ENCODE results near the gene BRIX1.

The BRIX1 gene, protein sequence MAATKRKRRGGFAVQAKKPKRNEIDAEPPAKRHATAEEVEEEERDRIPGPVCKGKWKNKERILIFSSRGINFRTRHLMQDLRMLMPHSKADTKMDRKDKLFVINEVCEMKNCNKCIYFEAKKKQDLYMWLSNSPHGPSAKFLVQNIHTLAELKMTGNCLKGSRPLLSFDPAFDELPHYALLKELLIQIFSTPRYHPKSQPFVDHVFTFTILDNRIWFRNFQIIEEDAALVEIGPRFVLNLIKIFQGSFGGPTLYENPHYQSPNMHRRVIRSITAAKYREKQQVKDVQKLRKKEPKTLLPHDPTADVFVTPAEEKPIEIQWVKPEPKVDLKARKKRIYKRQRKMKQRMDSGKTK
- long read RNA-seq, donor 1, transcript BRIX1-201 (10 exons, 1,926 nt): major isoform, 22 of 38 reads
- long read RNA-seq, donor 1, partial matches to known transcripts: 13 of 38 reads
- long read RNA-seq, donor 1, other reads (novel, unspliced or antisense): 0 of 38 reads
- long read RNA-seq, donor 2, transcript BRIX1-201 (10 exons, 1,926 nt): major isoform, 14 of 21 reads
- long read RNA-seq, donor 2, partial matches to known transcripts: 5 of 21 reads
- long read RNA-seq, donor 2, other reads (novel, unspliced or antisense): 0 of 21 reads
- long read RNA-seq, donor 3, transcript BRIX1-201 (10 exons, 1,926 nt): major isoform, 12 of 13 reads
- long read RNA-seq, donor 3, partial matches to known transcripts: 0 of 13 reads
- long read RNA-seq, donor 3, other reads (novel, unspliced or antisense): 0 of 13 reads
- long read RNA-seq, donor 4, transcript BRIX1-201 (10 exons, 1,926 nt): major isoform, 18 of 18 reads
- long read RNA-seq, donor 4, partial matches to known transcripts: 0 of 18 reads
- long read RNA-seq, donor 4, other reads (novel, unspliced or antisense): 0 of 18 reads
- long read RNA-seq, donor 5, transcript BRIX1-201 (10 exons, 1,926 nt): major isoform, 29 of 29 reads
- long read RNA-seq, donor 5, partial matches to known transcripts: 0 of 29 reads
- long read RNA-seq, donor 5, other reads (novel, unspliced or antisense): 0 of 29 reads
- long read RNA-seq, donor 6, transcript BRIX1-201 (10 exons, 1,926 nt): major isoform, 11 of 12 reads
- long read RNA-seq, donor 6, partial matches to known transcripts: 0 of 12 reads
- long read RNA-seq, donor 6, other reads (novel, unspliced or antisense): 0 of 12 reads
- long read RNA-seq, donor 7, transcript BRIX1-201 (10 exons, 1,926 nt): major isoform, 25 of 39 reads
- long read RNA-seq, donor 7, partial matches to known transcripts: 13 of 39 reads
- long read RNA-seq, donor 7, other reads (novel, unspliced or antisense): 0 of 39 reads
- long read RNA-seq, donor 8, transcript BRIX1-201 (10 exons, 1,926 nt): major isoform, 20 of 26 reads
- long read RNA-seq, donor 8, partial matches to known transcripts: 6 of 26 reads
- long read RNA-seq, donor 8, other reads (novel, unspliced or antisense): 0 of 26 reads

- peak; percentile 94 for DNase-seq
Measured at GRCh38 chr5:34915139-34915855, at the start of gene BRIX1, which contains the start of gene RAD1. Gene BRIX1, plus strand, starts transcription at chr5:34915711. Its CDS starts 28 bp downstream, at chr5:34915739. Gene RAD1, minus strand, starts transcription at chr5:34915504. Its CDS starts 612 bp downstream, at chr5:34914892.

GRCh38 chr5:34866989-34867471 lies 48.5 kb upstream of the BRIX1 start:
- no peak for DNase-seq

DNA sequence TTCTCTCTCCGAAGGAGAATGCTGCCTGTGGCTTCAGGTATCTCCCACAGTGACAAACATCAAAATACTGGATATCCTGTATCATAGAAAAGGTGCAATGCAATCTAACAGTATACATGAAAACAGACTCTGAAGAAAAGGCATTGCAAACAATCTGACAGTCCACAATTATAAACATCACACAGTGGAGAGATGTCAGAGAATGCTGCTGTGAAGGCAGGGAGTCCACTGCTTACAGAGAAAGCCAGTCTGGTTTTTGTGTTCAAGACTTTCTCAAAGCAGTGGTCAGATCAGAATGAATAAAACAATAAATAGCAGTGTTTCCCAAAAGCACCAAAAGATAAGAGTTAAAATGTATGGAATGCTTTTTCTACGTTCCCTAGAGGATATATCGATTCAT lies 47.9 kb upstream of the BRIX1 start:
- DNase-seq: no peak

GRCh38 chr5:34868791-34869190 lies 46.7 kb upstream of the BRIX1 start:
- no peak for DNase-seq

GRCh38 chr5:34869256-34869655 lies 46.3 kb upstream of the BRIX1 start:
- no peak for DNase-seq

- no peak for DNase-seq
Measured at GRCh38 chr5:34870382-34870781, 45.1 kb upstream of the BRIX1 start.

DNA sequence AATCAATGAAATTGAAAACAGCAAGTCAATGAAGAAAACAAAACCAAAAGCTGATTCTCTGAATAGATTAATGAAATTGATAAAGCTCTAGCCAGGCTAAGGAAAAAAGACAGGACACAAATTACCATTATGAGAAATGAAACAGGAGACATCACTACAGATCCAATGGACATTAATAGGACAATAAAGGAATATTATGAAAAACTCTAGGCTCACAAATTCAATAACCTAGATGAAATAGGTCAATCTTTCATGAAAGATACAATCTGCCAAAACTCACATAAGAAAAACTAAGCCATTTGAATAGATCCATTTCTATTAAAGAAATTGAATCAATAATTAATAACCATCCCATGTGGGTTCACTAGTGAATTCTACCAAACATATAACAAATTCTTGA lies 39.2 kb upstream of the BRIX1 start:
- no peak for DNase-seq

DNA sequence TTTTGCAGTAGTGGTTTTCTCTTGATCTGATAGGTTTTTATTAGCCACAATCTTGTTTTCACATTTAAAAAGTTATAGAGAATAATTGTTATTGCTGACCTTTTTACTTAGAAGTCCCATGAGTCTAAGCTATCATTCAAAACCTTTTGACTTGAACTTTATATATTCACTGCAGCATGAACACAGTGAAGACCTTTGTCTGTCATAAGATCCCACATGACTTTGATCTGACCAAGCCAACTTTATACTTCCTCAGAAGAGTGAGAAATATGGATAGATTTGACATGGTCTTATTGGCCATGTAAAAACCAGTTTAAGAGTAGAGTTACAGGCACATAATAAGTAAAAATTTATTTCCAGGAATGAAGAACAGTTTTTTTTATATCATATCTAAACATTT lies 34.3 kb upstream of the BRIX1 start:
- no peak for DNase-seq

- DNase-seq: no peak
Measured at GRCh38 chr5:34886392-34887119, 29.0 kb upstream of the BRIX1 start.

DNA sequence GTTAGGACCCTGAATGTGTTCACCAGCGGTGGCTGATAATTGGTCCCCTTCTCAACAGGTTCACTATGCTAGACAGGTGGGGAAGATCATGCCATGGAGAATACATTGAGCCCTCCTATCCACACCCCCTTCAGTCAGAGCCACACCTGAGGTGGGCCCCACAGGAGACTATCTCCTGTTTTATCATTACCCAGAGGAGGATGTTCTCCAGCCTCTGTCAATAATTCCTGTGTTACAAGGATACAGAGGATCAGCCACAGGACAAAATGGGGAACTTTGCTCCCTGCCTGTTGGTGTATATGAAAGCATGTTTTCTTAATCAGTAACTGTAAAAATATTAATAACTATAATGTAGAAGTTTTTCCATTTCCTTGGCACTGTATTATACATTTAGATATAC lies 26.1 kb upstream of the BRIX1 start:
- no peak for DNase-seq

- DNase-seq: no peak
Measured at GRCh38 chr5:34891981-34892380, 23.5 kb upstream of the BRIX1 start.

GRCh38 chr5:34892414-34892813 lies 23.1 kb upstream of the BRIX1 start:
- no peak for DNase-seq

- DNase-seq: no peak
Measured at GRCh38 chr5:34894716-34895115, 20.8 kb upstream of the BRIX1 start.

- no peak for DNase-seq
Measured at GRCh38 chr5:34895641-34896419, 19.7 kb upstream of the BRIX1 start.

DNA sequence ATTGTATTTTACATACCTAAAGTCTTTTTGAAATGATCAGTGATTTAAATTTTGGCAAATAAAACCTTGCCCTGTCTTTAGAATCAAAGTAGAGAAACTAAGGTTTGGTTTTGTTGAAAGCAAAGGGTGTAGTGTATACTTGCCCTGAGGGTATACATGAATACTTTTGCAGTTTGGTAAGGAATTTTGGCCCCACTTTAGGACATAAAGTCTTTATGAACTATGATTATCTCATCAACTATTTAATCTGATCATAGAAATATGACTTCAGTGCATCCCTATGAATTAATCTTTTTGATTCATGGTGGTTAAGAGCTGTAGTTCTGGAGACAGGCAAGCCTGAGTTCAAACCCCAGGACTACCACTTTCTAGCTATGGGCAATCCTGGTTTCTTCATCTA lies 17.9 kb upstream of the BRIX1 start:
- DNase-seq: no peak

DNA sequence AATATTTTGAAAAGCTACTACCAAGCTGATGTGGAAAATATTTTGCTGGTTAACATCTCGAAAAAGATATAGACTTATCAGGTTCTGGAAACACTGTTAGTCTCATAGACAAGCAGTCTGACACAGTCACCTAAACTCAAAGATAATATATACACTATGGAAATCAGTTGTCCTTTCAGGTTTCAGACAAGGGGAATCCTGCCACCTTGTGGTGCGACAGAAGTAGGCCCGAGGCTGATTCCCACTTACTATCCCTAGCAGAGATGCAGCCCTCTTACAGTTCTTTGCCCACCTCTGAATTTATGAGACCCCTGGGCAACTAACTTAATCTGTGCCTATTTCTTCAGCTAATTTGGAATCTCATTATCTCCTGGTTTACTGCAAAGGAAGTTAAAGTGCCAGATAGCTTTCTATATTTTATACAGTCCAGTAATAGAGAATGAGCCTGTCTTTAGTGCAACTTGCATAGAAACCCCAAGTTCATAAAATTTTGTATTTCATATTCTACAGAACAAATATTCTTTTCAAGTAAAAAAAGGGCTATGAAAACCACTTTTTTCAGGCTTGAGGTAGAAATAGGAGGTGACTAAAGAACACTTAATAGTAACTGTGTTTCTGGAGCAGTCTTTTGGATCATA lies 17.1 kb upstream of the BRIX1 start:
- peak; percentile 45 for DNase-seq

DNA sequence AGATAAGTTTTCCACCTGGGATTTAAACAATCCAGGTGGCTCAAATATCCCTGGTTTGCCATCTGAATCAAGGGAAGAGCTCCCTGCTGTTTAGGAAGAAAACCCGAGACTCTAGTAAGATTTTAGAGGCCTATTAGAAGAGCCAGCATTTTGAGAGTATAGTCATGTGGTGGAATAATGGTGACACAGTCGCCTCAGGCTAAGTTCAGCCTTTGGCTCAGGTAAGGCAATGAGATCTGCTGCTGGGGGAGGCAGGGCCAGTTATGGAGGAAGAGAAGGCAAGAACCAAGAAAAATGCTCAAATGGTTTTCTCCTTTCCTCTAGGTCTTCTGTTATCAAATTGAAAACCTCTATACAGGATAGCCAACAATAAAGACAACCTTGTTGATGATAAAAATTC lies 16.4 kb upstream of the BRIX1 start:
- no peak for DNase-seq

GRCh38 chr5:34900652-34901051 lies 14.9 kb upstream of the BRIX1 start:
- no peak for DNase-seq

GRCh38 chr5:34903260-34903659 lies 12.3 kb upstream of the BRIX1 start:
- DNase-seq: no peak
